GM12875 (cell line): ENCODE results near the gene TMCC3.

Experiments
- H3K4me3 ChIP-seq: one replicate; pipeline ENCODE4 v1.5.1; 2011; ENCODE audit warnings: low read depth, low read length, control low read depth
- TF ChIP-seq, protein P1 (sequence below): IDR thresholded peaks from 2 replicates; pipeline ENCODE4 v1.5.1; 2011; ENCODE audit warnings: low read depth, mild to moderate bottlenecking, control low read depth, inconsistent platforms, low read length, moderate library complexity, borderline replicate concordance; ENCODE audit not compliant: insufficient read depth

The TMCC3 gene

DNA sequence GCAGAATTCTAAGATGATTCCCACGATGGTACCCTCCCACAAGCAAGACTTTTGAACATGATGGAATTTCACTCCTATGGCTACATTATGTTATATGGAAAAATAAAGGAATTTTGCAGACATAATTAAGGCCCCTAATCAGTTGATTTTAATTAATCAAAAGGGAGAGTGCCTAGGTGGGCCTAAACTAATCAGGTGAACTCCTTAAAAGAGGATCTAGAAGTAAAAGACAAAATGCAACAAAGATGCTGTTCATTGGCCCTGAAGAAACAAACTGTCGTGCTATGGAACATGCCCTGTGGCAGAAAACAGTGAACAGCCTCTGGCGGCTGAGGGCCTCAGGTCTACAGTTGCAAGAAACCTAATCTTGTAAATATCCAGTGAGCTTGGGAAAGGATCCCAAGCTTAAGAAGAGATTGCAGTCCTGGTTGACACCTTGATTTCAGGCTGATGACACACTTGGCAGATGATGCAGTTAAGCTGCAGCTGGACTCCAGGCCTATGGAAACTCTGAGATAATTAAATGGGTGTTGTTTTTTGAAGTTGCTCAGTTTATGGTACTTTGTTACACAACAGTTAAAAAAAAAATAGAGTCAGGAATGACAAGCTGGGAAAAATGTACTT, 13.8 kb downstream of the TMCC3 start:
- TF ChIP-seq, protein P1, sequence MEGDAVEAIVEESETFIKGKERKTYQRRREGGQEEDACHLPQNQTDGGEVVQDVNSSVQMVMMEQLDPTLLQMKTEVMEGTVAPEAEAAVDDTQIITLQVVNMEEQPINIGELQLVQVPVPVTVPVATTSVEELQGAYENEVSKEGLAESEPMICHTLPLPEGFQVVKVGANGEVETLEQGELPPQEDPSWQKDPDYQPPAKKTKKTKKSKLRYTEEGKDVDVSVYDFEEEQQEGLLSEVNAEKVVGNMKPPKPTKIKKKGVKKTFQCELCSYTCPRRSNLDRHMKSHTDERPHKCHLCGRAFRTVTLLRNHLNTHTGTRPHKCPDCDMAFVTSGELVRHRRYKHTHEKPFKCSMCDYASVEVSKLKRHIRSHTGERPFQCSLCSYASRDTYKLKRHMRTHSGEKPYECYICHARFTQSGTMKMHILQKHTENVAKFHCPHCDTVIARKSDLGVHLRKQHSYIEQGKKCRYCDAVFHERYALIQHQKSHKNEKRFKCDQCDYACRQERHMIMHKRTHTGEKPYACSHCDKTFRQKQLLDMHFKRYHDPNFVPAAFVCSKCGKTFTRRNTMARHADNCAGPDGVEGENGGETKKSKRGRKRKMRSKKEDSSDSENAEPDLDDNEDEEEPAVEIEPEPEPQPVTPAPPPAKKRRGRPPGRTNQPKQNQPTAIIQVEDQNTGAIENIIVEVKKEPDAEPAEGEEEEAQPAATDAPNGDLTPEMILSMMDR: no peak
- no peak overlapping the region for H3K4me3 ChIP-seq

DNA sequence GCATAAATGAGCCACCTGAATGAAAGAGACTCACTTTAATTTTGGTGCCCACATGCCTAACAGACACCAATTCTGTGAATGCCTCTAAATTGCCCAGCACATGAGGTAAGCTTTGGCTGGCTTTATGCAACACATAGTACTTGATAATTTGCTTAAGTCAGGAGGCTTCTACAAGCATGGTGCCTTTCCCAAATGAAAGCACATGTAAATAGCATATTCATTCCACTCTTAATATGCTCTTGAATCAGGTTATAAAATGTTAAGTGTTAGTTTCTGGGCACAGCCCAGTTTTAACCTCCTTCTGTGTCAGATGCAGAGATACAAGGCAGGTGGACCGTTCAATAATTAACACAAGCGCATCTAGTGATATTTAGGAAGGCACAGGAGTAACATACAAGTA, 15.6 kb downstream of the TMCC3 start:
- TF ChIP-seq, protein P1: no peak
- no peak overlapping the region for H3K4me3 ChIP-seq

DNA sequence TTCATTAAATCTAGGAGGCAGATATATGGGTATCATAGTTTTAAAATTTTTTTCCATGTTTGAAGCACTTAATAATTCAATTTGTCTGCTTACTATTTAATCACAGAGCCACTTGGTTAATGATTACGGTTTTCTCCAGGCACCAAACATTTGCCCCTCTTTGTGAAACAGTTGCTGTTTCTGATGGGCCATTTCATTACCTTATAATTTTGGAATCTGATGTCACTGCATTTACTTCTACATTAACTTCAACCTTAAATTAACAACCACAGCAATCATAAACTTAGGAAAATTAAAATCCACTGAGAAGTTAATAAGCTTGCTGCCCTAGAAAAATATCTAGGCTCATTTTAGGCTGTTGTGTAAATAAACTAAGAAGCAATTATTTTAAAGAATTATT, 17.0 kb downstream of the TMCC3 start:
- no peak overlapping the region for H3K4me3 ChIP-seq
- TF ChIP-seq, protein P1: no peak

DNA sequence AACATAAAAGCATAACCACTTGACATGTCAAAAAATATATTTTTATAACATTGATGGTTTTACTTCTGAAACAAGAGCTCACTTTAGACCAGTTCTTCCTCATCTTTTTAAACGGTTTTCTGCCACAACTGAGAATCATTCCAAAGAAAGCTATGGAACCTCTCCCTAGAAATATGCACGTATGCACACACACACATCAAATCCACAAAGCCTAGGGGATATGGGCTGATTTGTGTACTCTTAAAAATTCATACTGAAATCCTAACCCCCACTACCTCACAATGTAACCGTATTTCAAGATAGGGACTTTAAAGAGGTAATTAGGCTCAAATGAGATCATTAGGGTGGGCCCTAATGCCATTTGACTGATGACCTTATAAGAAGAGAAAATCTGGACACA, 19.3 kb downstream of the TMCC3 start:
- H3K4me3 ChIP-seq: no peak overlapping the region

DNA sequence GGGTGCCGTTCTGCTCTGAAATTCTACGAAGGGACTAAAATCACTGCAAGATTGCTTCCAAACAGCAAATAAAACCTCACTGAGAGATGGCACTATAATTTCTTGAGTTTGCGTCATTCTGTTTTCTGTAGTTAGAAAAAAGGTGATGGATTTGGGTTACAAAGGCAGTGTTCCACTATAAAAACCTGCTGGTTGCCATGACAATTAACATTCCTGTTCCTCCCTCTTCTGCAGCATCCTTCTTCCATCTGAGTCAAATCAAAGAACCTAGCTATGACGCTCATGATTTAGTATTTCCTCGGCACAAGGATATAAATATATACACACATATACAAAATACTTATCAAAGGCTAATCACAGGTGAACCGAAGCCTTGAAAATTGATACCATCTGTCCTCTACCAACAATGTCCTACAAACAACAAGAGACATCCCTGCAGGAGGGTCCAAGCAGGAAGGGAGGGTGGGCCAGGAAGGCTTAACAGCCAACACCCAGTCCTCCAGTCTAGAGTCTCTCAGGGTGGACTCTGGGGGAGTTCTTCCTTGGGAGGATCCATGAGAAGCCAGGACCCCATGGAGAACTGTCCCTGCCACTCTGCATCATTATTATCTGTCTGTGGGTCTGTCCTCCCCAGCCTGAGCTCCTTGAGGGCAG, 21.4 kb downstream of the TMCC3 start:
- TF ChIP-seq, protein P1: no peak
- H3K4me3 ChIP-seq: no peak overlapping the region

More for the DNA sequence above, 19.3 kb downstream of the TMCC3 start:
- TF ChIP-seq, protein P1: no peak

DNA sequence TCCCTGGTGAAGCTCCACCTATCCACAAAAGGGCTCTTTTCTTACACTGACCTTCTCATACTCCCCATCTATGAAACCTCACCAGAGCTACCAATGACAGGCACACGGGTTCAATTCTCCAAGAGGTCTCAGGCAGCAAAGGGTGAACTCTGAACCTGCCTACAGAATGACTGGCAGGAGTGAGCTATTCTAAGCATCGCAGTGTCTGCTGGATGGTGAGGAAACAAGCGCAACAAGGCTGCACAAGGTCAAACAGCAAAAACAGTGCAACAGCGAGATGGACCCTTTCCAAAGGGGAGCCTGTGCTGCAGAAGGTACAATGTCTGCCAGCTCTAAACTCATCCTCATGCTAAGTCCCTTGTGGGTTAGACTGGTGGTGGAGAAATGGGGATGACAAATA, 22.0 kb downstream of the TMCC3 start:
- no peak overlapping the region for H3K4me3 ChIP-seq

More for the DNA sequence above, 22.0 kb downstream of the TMCC3 start:
- TF ChIP-seq, protein P1: no peak
